NCI-H345 treated with DMSO at 0.1 percent for 48 hours (cell line): Measurements from ENCODE around the gene STX3.
"Not testable (repeated sequence)": the region's sequence is repeated elsewhere in the genome, so short reads cannot be mapped to it uniquely, and the experiment has no call there.

ENCODE experiments used
- DNase-seq: peaks from one replicate; lab custom pipeline; 2025; ENCODE audit not compliant: unreplicated experiment; lab: John Stamatoyannopoulos, UW

Gene STX3

GRCh38 chr11:59758401-59759037 is 3.3 kb downstream of the STX3 start:
- no peak for DNase-seq

- DNase-seq: no peak
Measured at GRCh38 chr11:59759900-59760299, 4.7 kb downstream of the STX3 start.

- no peak for DNase-seq
Measured at GRCh38 chr11:59760771-59761170, 5.6 kb downstream of the STX3 start.

- no peak for DNase-seq
Measured at GRCh38 chr11:59761993-59762392, 6.8 kb downstream of the STX3 start.

- DNase-seq: no peak
Measured at GRCh38 chr11:59765068-59765735, 10.0 kb downstream of the STX3 start.

- DNase-seq: no peak
Measured at GRCh38 chr11:59766542-59767224, 11.5 kb downstream of the STX3 start.

- no peak for DNase-seq
Measured at GRCh38 chr11:59767225-59767611, 12.0 kb downstream of the STX3 start.

GRCh38 chr11:59769111-59769510 is 13.9 kb downstream of the STX3 start:
- DNase-seq: no peak

GRCh38 chr11:59769828-59770227 is 14.7 kb downstream of the STX3 start:
- no peak for DNase-seq

- no peak for DNase-seq
Measured at GRCh38 chr11:59770319-59770718, 15.1 kb downstream of the STX3 start.

- DNase-seq: no peak
Measured at GRCh38 chr11:59770869-59771268, 15.7 kb downstream of the STX3 start.

GRCh38 chr11:59771605-59772004 is 16.4 kb downstream of the STX3 start:
- DNase-seq: no peak

GRCh38 chr11:59773083-59773440 is 17.9 kb downstream of the STX3 start:
- no peak for DNase-seq

GRCh38 chr11:59776210-59777066 is 21.3 kb downstream of the STX3 start:
- DNase-seq: no peak

- no peak for DNase-seq
Measured at GRCh38 chr11:59777104-59777503, 21.9 kb downstream of the STX3 start.

GRCh38 chr11:59778122-59778521 is 22.9 kb downstream of the STX3 start:
- no peak for DNase-seq

- no peak for DNase-seq
Measured at GRCh38 chr11:59779487-59779886, 24.3 kb downstream of the STX3 start.

- DNase-seq: no peak
Measured at GRCh38 chr11:59782080-59782479, 26.9 kb downstream of the STX3 start.

GRCh38 chr11:59783632-59784090 is 28.5 kb downstream of the STX3 start:
- DNase-seq: no peak

- not testable (repeated sequence) for DNase-seq
Measured at GRCh38 chr11:59784441-59784840, 29.3 kb downstream of the STX3 start.

- no peak for DNase-seq
Measured at GRCh38 chr11:59785818-59786217, 30.6 kb downstream of the STX3 start.

- DNase-seq: no peak
Measured at GRCh38 chr11:59787255-59787588, 32.0 kb downstream of the STX3 start.
